ENCODE data around the gene IL13RA2.

The IL13RA2 gene

GRCh38 chrX:115017455-115017854 is at the start of gene IL13RA2:
Gene IL13RA2 (minus strand): TSS chrX:115017616. CDS start chrX:115017269, 347 bp downstream.
- DNase-seq (ENCODE audit: low read depth), result no peak

GRCh38 chrX:115065304-115065703 is 47.9 kb upstream of the IL13RA2 start:
- DNase-seq (ENCODE audit: low read depth), result no peak

- no peak for DNase-seq (ENCODE audit: low read depth)
These were observed 42.6 kb upstream of the IL13RA2 start for GRCh38 chrX:115060013-115060412.

GRCh38 chrX:115058276-115058675 is 40.9 kb upstream of the IL13RA2 start:
- DNase-seq (ENCODE audit: low read depth), result no peak

- no peak for DNase-seq (ENCODE audit: low read depth)
These were observed 37.5 kb upstream of the IL13RA2 start for GRCh38 chrX:115054876-115055275.

- no peak for DNase-seq (ENCODE audit: low read depth)
These were observed 35.8 kb upstream of the IL13RA2 start for GRCh38 chrX:115053223-115053622.

- no peak for DNase-seq (ENCODE audit: low read depth)
These were observed 30.3 kb upstream of the IL13RA2 start for GRCh38 chrX:115047715-115048114.

GRCh38 chrX:115047181-115047580 is 29.8 kb upstream of the IL13RA2 start:
- no peak for DNase-seq (ENCODE audit: low read depth)

GRCh38 chrX:115040417-115040816 is 23.0 kb upstream of the IL13RA2 start:
- DNase-seq (ENCODE audit: low read depth), result no peak

- DNase-seq (ENCODE audit: low read depth), result no peak
These were observed 21.0 kb upstream of the IL13RA2 start for GRCh38 chrX:115038406-115038805.

- no peak for DNase-seq (ENCODE audit: low read depth)
These were observed 18.6 kb upstream of the IL13RA2 start for GRCh38 chrX:115036029-115036428.

- DNase-seq (ENCODE audit: low read depth), result no peak
These were observed 14.6 kb upstream of the IL13RA2 start for GRCh38 chrX:115031989-115032388.

- no peak for DNase-seq (ENCODE audit: low read depth)
These were observed 13.2 kb upstream of the IL13RA2 start for GRCh38 chrX:115030625-115031024.

GRCh38 chrX:115029869-115030570 is 12.6 kb upstream of the IL13RA2 start:
- no peak for DNase-seq (ENCODE audit: low read depth)

- DNase-seq (ENCODE audit: low read depth), result no peak
These were observed 12.0 kb upstream of the IL13RA2 start for GRCh38 chrX:115029440-115029839.

GRCh38 chrX:115023811-115024210 is 6.4 kb upstream of the IL13RA2 start:
- DNase-seq (ENCODE audit: low read depth), result no peak

- no peak for DNase-seq (ENCODE audit: low read depth)
These were observed 5.7 kb upstream of the IL13RA2 start for GRCh38 chrX:115023139-115023538.

GRCh38 chrX:115021121-115021520 is 3.7 kb upstream of the IL13RA2 start:
- DNase-seq (ENCODE audit: low read depth), result no peak

GRCh38 chrX:115018944-115019343 is 1.5 kb upstream of the IL13RA2 start:
- no peak for DNase-seq (ENCODE audit: low read depth)

GRCh38 chrX:115018040-115018647 is 728 bp upstream of the IL13RA2 start:
- no peak for DNase-seq (ENCODE audit: low read depth)

- DNase-seq (ENCODE audit: low read depth), result no peak
These were observed 3.7 kb downstream of the IL13RA2 start for GRCh38 chrX:115013705-115014104.

GRCh38 chrX:115011428-115011827 is 6.0 kb downstream of the IL13RA2 start:
- DNase-seq (ENCODE audit: low read depth), result no peak

GRCh38 chrX:114999906-115000305 is 17.5 kb downstream of the IL13RA2 start:
- no peak for DNase-seq (ENCODE audit: low read depth)

- no peak for DNase-seq (ENCODE audit: low read depth)
These were observed 19.6 kb downstream of the IL13RA2 start for GRCh38 chrX:114997779-114998178.
